HG03469 (cell line): ENCODE data around the gene ZNF407.
"Not testable (repeated sequence)": the region's sequence is repeated elsewhere in the genome, so short reads cannot be mapped to it uniquely, and the experiment has no call there.

Experiments used
- ATAC-seq: cut with Tn5 transposase; IDR thresholded peaks from one replicate; pipeline ENCODE4 v1.9.1; 2021; ENCODE audit warnings: mild to moderate bottlenecking, moderate library complexity, moderate number of reproducible peaks; ENCODE audit not compliant: unreplicated experiment

ZNF407 gene

GRCh38 chr18:74950479-74950878 lies 352.8 kb downstream of the ZNF407 start:
- no peak for ATAC-seq

- peak; percentile 67 for ATAC-seq
Measured at GRCh38 chr18:74951165-74951760, 353.6 kb downstream of the ZNF407 start.

- ATAC-seq = no peak
Measured at GRCh38 chr18:74957588-74958224, 360.0 kb downstream of the ZNF407 start.

- no peak for ATAC-seq
Measured at GRCh38 chr18:74959216-74959615, 361.5 kb downstream of the ZNF407 start.

- no peak for ATAC-seq
Measured at GRCh38 chr18:74961596-74961995, 363.9 kb downstream of the ZNF407 start.

GRCh38 chr18:74963820-74964446 lies 366.3 kb downstream of the ZNF407 start:
- ATAC-seq = no peak

- ATAC-seq = no peak
Measured at GRCh38 chr18:74965682-74966081, 368.0 kb downstream of the ZNF407 start.

GRCh38 chr18:74967438-74967837 lies 369.8 kb downstream of the ZNF407 start:
- ATAC-seq = no peak

GRCh38 chr18:74967979-74968378 lies 370.3 kb downstream of the ZNF407 start:
- no peak for ATAC-seq

GRCh38 chr18:74971358-74971757 lies 373.7 kb downstream of the ZNF407 start:
- not testable (repeated sequence) for ATAC-seq

- ATAC-seq = not testable (repeated sequence)
Measured at GRCh38 chr18:74971776-74972175, 374.1 kb downstream of the ZNF407 start.

GRCh38 chr18:74972354-74972753 lies 374.7 kb downstream of the ZNF407 start:
- no peak for ATAC-seq

GRCh38 chr18:74975001-74975400 lies 377.3 kb downstream of the ZNF407 start:
- ATAC-seq = no peak

- no peak for ATAC-seq
Measured at GRCh38 chr18:74976331-74976909, 378.8 kb downstream of the ZNF407 start.

GRCh38 chr18:74977041-74977440 lies 379.4 kb downstream of the ZNF407 start:
- no peak for ATAC-seq

- ATAC-seq = no peak
Measured at GRCh38 chr18:74980669-74981068, 383.0 kb downstream of the ZNF407 start.

- ATAC-seq = no peak
Measured at GRCh38 chr18:74981476-74981875, 383.8 kb downstream of the ZNF407 start.

GRCh38 chr18:74982946-74983635 lies 385.4 kb downstream of the ZNF407 start:
- no peak for ATAC-seq

- no peak for ATAC-seq
Measured at GRCh38 chr18:74989134-74989533, 391.5 kb downstream of the ZNF407 start.

GRCh38 chr18:74990563-74991081 lies 393.0 kb downstream of the ZNF407 start:
- ATAC-seq = no peak
